ES-I3 (cell line): ENCODE data around the gene VAMP7.
"Not testable (repeated sequence)": the region's sequence is repeated elsewhere in the genome, so short reads cannot be mapped to it uniquely, and the experiment has no call there.

Experiments
- H3K36me3 ChIP-seq: 2 replicates; pipeline ENCODE4 v1.6.1; 2013; ENCODE audit warnings: mild to moderate bottlenecking, low read length, control low read depth, moderate library complexity; ENCODE audit not compliant: insufficient read depth
- H3K4me1 ChIP-seq: 2 replicates; pipeline ENCODE4 v1.6.1; 2013; ENCODE audit warnings: mild to moderate bottlenecking, control low read depth, low read length; ENCODE audit not compliant: insufficient read depth
- H3K9ac ChIP-seq: 2 replicates; pipeline ENCODE4 v1.6.1; 2013; ENCODE audit warnings: low read depth, mild to moderate bottlenecking, low read length, moderate library complexity
- H3K9me3 ChIP-seq: 2 replicates; pipeline ENCODE4 v1.6.1; 2013; ENCODE audit warnings: mild to moderate bottlenecking, low read length, moderate library complexity; ENCODE audit not compliant: control insufficient read depth, insufficient read depth

Gene VAMP7

GRCh38 chrX:155886409-155886808, 5.3 kb downstream of the VAMP7 start:
- H3K9ac ChIP-seq = no peak overlapping the region
- H3K9me3 ChIP-seq = no peaks in the 10 kb centered on the region
- peaks cover 11% of the 10 kb centered on the region for H3K4me1 ChIP-seq
- no peaks in the 10 kb centered on the region for H3K36me3 ChIP-seq

DNA sequence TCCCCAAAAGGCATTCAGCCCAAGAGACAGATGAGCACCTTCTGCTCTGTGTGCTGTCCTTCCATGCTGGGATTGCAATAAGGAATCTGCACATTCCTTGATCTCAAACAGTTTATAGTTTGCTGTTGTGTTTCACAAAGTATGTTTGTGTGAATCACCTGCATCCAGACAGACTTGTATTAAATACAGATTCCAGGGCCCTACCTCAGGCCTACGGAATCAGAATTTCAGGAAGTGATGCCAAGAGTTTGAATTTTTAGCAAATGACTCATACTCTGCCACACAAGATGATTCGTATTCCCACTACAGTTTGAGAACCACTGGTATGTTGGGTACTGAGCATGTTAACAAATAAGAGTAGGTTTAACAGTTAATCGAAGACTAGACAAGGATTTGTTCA, 7.0 kb downstream of the VAMP7 start:
- peaks cover 11% of the 10 kb centered on the region for H3K4me1 ChIP-seq
- no peaks in the 10 kb centered on the region for H3K36me3 ChIP-seq
- no peak overlapping the region for H3K9ac ChIP-seq
- H3K9me3 ChIP-seq = no peaks in the 10 kb centered on the region

DNA sequence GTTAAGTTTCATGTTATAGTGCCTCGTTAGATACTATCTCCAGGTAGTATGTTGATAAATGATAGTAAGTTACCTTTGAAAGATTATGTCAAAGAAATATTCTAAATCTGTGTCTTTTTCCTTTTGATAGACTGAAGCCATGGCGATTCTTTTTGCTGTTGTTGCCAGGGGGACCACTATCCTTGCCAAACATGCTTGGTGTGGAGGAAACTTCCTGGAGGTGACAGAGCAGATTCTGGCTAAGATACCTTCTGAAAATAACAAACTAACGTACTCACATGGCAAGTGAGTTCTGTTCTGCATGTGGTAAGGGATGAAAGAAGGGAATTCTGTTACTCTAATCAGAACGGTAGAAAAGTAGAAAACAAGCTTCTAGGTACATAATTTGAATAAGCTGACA, 8.2 kb downstream of the VAMP7 start:
- no peaks in the 10 kb centered on the region for H3K36me3 ChIP-seq
- no peaks in the 10 kb centered on the region for H3K9me3 ChIP-seq
- no peak overlapping the region for H3K9ac ChIP-seq
- H3K4me1 ChIP-seq = peaks cover 11% of the 10 kb centered on the region

DNA sequence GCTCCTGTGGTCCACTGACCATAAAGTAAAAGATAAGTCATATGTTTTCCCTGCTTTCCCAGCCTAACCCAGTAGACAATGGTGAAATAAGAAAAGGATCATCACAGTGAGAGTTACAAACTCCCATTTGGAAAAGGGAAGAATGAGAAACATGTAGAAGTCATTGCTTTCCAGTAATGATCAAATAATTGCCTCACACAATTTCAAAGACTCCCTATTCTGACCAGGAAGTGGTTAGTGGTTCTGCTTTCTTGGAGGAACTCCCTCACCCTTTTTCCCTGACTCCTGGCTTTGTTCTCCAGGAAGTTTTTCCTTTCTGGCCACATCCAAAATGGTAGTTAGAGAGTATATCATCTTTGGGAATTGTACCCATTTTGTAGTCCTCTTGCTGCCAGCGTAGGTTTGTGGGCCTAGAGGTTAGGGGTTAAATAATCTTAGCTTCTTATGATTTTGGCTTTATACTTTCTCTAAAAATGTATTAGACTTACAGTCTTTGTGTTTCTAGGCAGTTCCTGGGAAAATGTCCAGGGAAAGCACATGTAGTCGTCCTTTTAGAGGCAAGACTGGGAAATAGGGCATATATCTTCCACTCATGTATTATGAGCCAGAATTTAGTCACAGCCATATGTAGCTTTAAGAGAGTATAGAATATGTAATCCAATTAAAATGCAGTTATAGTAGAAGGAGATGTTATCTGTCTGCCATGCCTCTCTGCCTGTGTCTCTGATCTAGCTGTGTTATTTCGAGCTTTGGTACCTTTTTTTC, 10.5 kb downstream of the VAMP7 start:
- no peaks in the 10 kb centered on the region; the same call in 1 of the 2 replicates for H3K36me3 ChIP-seq

GRCh38 chrX:155893521-155893920, 12.4 kb downstream of the VAMP7 start:
- Histone ChIP-seq H3K4me1 (peaks cover 1% of the 10 kb centered on the region; the same call in 1 of the 2 replicates), H3K36me3 (no peaks in the 10 kb centered on the region; the same call in 1 of the 2 replicates), H3K9ac (no peak overlapping the region), H3K9me3 (no peaks in the 10 kb centered on the region; the same call in 1 of the 2 replicates)

More for the DNA sequence above, 10.5 kb downstream of the VAMP7 start:
- Histone ChIP-seq H3K9me3 (no peaks in the 10 kb centered on the region; the same call in 1 of the 2 replicates), H3K4me1 (peaks cover 11% of the 10 kb centered on the region), H3K9ac (no peak overlapping the region)

DNA sequence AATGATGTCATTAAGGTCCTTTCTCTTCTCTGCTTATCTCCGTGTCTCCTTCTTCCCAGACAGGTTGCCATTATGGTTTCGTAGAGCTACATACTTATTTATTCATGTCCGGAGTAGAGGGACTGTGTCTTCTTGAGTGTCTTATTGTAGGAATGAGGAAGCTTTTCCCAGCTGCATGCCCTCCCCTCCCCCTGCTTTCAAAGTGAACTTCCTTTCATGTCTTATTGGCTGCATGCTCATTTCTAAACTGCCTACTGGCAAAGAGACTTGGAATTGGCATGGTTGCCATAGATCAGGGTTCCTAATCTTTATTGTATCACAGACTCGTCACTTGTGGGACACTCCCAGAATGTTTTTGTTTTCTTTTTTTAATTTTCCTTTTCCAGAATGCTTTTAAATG, 15.4 kb downstream of the VAMP7 start:
- Histone ChIP-seq H3K4me1 (no peaks in the 10 kb centered on the region), H3K36me3 (no peaks in the 10 kb centered on the region; the same call in 1 of the 2 replicates), H3K9ac (no peak overlapping the region), H3K9me3 (no peaks in the 10 kb centered on the region; the same call in 1 of the 2 replicates)

DNA sequence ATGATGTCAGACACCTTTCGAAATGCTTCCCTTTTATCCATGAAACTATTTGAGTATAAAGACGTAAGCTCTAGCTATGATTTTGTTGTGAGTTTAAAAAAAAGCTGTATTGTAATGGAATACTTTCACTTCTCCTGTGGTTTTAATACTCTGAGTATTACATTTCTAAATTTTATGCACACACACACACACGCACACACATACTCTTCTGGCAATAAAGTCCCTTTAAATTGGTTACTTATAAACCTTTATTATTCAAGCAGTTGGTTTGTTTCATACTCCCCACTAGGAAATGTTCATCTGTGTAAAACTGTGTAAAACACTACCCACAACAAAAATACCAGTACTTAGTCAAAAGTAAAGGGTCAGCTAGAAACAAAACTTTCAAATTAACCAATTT, 18.2 kb downstream of the VAMP7 start:
- no peak overlapping the region for H3K9ac ChIP-seq
- no peaks in the 10 kb centered on the region; the same call in 1 of the 2 replicates for H3K36me3 ChIP-seq
- peaks cover 1% of the 10 kb centered on the region; the same call in 1 of the 2 replicates for H3K9me3 ChIP-seq
- H3K4me1 ChIP-seq = no peaks in the 10 kb centered on the region

DNA sequence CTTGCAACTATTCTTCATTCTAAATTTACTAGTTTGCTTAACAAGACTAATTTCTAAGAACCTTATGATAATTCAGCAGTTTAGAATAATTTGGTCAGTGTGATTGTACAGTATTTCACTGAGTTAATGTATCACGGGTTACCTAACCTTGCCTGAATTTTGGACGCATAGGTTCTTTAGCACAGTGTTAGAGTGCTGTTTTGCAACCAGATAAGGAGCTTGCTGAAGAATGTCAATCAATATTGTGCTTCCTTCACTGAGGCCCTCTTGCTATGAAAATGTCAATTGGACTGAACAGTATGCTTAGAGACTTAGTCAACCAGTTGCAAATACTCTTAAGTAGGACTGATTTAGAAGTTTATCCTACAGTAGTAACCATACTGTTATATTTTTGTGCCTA, 19.6 kb downstream of the VAMP7 start:
- Histone ChIP-seq H3K9me3 (peaks cover 3% of the 10 kb centered on the region; the same call in 1 of the 2 replicates), H3K4me1 (no peaks in the 10 kb centered on the region), H3K9ac (no peak overlapping the region), H3K36me3 (no peaks in the 10 kb centered on the region)

- H3K9me3 ChIP-seq, H3K36me3 ChIP-seq, H3K4me1 ChIP-seq, H3K9ac ChIP-seq: not testable (repeated sequence)
Measured at GRCh38 chrX:155907661-155908060, 26.5 kb downstream of the VAMP7 start.

- peaks cover 6% of the 10 kb centered on the region for H3K36me3 ChIP-seq
- H3K9me3 ChIP-seq = peaks cover 2% of the 10 kb centered on the region; the same call in 1 of the 2 replicates
- no peaks in the 10 kb centered on the region for H3K4me1 ChIP-seq
- H3K9ac ChIP-seq = no peak overlapping the region
Measured at GRCh38 chrX:155923200-155923599, 42.1 kb downstream of the VAMP7 start.

DNA sequence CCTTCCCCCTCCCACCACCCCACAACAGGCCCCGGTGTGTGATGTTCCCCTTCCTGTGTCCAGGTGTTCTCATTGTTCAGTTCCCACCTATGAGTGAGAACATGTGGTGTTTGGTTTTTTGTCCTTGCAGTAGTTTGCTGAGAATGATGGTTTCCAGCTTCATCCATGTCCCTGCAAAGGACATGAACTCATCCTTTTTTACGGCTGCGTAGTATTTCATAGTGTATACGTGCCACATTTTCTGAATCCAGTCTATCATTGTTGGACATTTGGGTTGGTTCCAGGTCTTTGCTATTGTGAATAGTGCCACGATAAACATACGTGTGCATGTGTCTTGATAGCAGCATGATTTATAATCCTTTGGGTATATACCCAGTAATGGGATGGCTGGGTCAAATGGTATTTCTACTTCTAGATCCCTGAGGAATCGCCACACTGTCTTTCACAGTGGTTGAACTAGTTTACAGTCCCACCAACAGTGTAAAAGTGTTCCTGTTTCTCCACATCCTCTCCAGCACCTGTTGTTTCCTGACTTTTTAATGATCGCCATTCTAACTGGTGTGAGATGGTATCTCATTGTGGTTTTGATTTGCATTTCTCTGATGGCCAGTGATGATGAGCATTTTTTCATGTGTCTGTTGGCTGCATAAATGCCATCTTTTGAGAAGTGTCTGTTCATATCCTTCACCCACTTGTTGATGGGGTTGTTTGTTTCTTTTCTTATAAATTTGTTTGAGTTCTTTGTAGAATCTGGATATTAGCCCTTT, 49.9 kb downstream of the VAMP7 start:
- not testable (repeated sequence) for H3K4me1 ChIP-seq, H3K36me3 ChIP-seq, H3K9me3 ChIP-seq, H3K9ac ChIP-seq

- no peak overlapping the region for H3K9ac ChIP-seq
- no peaks in the 10 kb centered on the region for H3K9me3 ChIP-seq
- no peaks in the 10 kb centered on the region for H3K4me1 ChIP-seq
- no peaks in the 10 kb centered on the region for H3K36me3 ChIP-seq
Measured at GRCh38 chrX:155938132-155938531, 57.0 kb downstream of the VAMP7 start.

- Histone ChIP-seq H3K9me3 (no peaks in the 10 kb centered on the region), H3K36me3 (no peaks in the 10 kb centered on the region), H3K4me1 (no peaks in the 10 kb centered on the region), H3K9ac (no peak overlapping the region)
Measured at GRCh38 chrX:155949098-155949497, 68.0 kb downstream of the VAMP7 start.

DNA sequence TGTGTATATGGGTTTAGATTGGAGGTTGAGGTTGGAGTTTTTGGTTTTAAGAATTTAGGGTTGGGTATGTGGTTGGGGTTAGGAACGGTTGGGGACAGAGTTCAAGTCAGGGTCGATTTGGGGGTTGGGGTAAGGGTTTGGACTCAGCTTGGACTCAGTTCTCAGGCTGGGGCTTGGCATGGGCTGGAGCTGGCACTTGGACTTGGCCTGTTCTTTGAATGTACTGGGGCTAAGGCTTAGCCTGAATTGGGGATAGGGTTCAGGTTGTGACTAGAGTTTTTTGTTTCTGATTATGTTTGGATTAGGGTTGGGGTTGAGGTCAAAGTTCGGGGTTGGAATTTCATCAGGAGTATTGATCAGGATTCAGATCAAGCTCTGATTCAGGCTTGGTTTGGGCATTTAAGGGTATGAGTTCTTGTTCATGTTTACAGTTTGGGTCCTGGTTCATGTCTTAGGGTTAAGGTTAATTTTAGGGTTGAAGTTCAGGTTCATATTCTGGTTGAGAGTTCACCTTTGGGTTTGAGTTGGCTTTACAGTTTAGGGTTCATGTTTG, 70.2 kb downstream of the VAMP7 start:
- Histone ChIP-seq H3K4me1 (no peaks in the 10 kb centered on the region), H3K9ac (no peak overlapping the region), H3K9me3 (no peaks in the 10 kb centered on the region), H3K36me3 (no peaks in the 10 kb centered on the region)
